Kidney (tissue), 14 donors: ENCODE data around the gene AJAP1. TPM values are rescaled to one million over a fixed set of nuclear protein-coding genes. Genes with fewer than 3 reads are reported as not detected.

Experiments used
- DNase-seq, 5 donors: peaks; one replicate each; pipeline ENCODE4 v3.0.0-alpha.2; 2013 to 2020
- FAIRE-seq: peaks from 2 replicates; lab custom pipeline; 2012; peaks lifted over from hg19 to GRCh38; lab: Jason Lieb, UNC
- H3K27ac ChIP-seq, 2 donors: one replicate each; pipeline ENCODE4 v1.7.0; 2013; ENCODE audit warnings: low read depth in 2 of 2, low read length in 2 of 2, inconsistent platforms in 1 of 2
- H3K27me3 ChIP-seq: one replicate; pipeline ENCODE4 v1.7.1; 2013; ENCODE audit warnings: low read length, inconsistent platforms; ENCODE audit not compliant: control insufficient read depth, insufficient read depth
- H3K36me3 ChIP-seq, 3 donors: one replicate each; pipeline versions ENCODE4 v1.7.0 to v1.7.1; 2013; ENCODE audit warnings: low read length in 3 of 3, control low read depth in 1 of 3, inconsistent platforms in 1 of 3; ENCODE audit not compliant: insufficient read depth in 3 of 3, control insufficient read depth in 2 of 3
- H3K4me1 ChIP-seq, 3 donors: one replicate each; pipeline versions ENCODE4 v1.7.0 to v1.7.1; 2013; ENCODE audit warnings: low read length in 3 of 3, inconsistent platforms in 1 of 3, low read depth in 1 of 3; ENCODE audit not compliant: control insufficient read depth in 2 of 3, insufficient read depth in 2 of 3
- H3K4me3 ChIP-seq, 3 donors: one replicate each; pipeline versions ENCODE4 v1.7.0 to v1.8.1; 2013; ENCODE audit warnings: low read length in 3 of 3, control low read depth in 1 of 3, inconsistent platforms in 1 of 3
- H3K9ac ChIP-seq, 3 donors: one replicate each; pipeline versions ENCODE4 v1.7.0 to v1.7.1; 2013; ENCODE audit warnings: low read length in 3 of 3, control low read depth in 1 of 3, inconsistent platforms in 1 of 3
- H3K9me3 ChIP-seq, 3 donors: one replicate each; pipeline versions ENCODE4 v1.7.0 to v1.7.1; 2013; ENCODE audit warnings: low read length in 3 of 3, control low read depth in 1 of 3, inconsistent platforms in 1 of 3; ENCODE audit not compliant: control insufficient read depth in 2 of 3, insufficient read depth in 1 of 3
- intact Hi-C: fragments of 100-400 bp; cut with DNase I; formaldehyde crosslinking; loops from one replicate; pipeline ENCODE4 v1.11.1; 2022
- polyA plus RNA-seq: library from polyadenylated mRNA; stranded (reverse); fragments of 350-450 nt; fragmentation: Illumina TruSeq; extraction: RNeasy Lipid Tissue Mini Kit (QIAGEN cat#74804); gene quantifications from one replicate; pipeline ENCODE4 v1.2.3, GENCODE V29; 2014; ENCODE audit warnings: low read depth, low replicate concordance; ENCODE audit not compliant: insufficient read depth
- total RNA-seq: library from RNA; stranded (reverse); fragmentation: NEBNext Ultra II Directional; extraction: Animal tissue kit (Norgen Biotek cat#: 25700); gene quantifications from one replicate; pipeline ENCODE4 v1.2.1, GENCODE V29; 2021
- TF ChIP-seq, protein P1 (sequence below): IDR thresholded peaks from 3 replicates; pipeline ENCODE4 v1.5.1; 2012; ENCODE audit warnings: mild to moderate bottlenecking, moderate library complexity, borderline replicate concordance; ENCODE audit not compliant: insufficient read depth; ENCODE audit errors: extremely low read depth
- donor health status: control.
- donor health status: control.
- donor health status: control.
- donor health status: control.
- donor health status: control.
- donor health status: DM: yes; HTN: yes; CAD: no.
- donor health status: Normal renal cell carcinoma (clear cell type).

The AJAP1 gene
- total and polyA plus RNA-seq, 2 donors from 2014 or later, result 2.7 to 5.5 TPM

DNA sequence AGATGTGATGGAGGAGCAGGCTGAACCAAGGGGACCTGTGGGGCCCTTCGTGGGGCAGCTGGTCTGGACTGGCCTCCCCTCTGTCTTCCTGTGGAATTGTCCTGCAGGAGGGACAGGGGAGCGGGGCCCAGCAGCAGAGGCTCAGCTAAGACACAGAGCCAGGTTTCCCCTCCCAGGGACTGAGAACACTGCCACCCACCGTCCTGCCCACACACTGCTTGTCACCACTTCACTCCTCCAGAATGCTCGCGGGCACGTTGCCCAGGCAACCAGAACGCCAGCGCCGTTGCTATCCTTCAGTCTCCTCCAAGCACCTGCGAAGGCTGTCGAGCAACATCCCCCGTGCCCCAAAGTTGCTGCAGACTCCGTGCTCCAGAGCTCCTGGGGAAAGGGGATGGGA, 46.4 kb downstream of the AJAP1 start:
- H3K9me3 ChIP-seq, result no peaks in the 10 kb centered on the region
- DNase-seq, result peak in 4 of 5 donors; percentile 57 to 75 (median 70)
- H3K27ac ChIP-seq, result no peak overlapping the region
- FAIRE-seq, result no peak
- H3K4me3 ChIP-seq, result no peak overlapping the region
- no peaks in the 10 kb centered on the region for H3K4me1 ChIP-seq
- intact Hi-C loops, result no loop called here
- H3K27me3 ChIP-seq, result no peaks in the 10 kb centered on the region
- no peak overlapping the region for H3K9ac ChIP-seq
- TF ChIP-seq, protein P1, sequence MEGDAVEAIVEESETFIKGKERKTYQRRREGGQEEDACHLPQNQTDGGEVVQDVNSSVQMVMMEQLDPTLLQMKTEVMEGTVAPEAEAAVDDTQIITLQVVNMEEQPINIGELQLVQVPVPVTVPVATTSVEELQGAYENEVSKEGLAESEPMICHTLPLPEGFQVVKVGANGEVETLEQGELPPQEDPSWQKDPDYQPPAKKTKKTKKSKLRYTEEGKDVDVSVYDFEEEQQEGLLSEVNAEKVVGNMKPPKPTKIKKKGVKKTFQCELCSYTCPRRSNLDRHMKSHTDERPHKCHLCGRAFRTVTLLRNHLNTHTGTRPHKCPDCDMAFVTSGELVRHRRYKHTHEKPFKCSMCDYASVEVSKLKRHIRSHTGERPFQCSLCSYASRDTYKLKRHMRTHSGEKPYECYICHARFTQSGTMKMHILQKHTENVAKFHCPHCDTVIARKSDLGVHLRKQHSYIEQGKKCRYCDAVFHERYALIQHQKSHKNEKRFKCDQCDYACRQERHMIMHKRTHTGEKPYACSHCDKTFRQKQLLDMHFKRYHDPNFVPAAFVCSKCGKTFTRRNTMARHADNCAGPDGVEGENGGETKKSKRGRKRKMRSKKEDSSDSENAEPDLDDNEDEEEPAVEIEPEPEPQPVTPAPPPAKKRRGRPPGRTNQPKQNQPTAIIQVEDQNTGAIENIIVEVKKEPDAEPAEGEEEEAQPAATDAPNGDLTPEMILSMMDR, result no peak
- no peaks in the 10 kb centered on the region for H3K36me3 ChIP-seq

DNA sequence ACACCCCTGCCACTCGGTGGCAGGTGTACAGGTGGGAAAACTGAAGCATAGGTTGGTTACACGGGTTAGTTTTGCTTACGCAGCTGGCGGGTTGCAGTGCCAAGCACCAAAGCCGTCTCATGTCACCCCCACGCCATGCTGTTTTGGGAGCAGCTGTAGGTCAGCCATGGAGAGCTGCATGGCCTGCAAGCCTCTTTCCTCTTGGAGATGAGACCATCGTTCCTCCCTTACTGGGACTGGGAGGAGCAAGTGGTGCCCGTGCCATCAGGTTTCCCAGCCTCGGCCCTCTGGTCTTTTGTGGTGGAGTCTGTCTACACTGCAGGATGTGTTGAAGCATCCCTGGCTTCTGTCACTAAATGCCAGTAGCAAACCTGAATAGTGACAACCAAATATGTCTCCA, 46.9 kb downstream of the AJAP1 start:
- Histone ChIP-seq H3K9ac (no peak overlapping the region), H3K4me3 (no peak overlapping the region), H3K9me3 (no peaks in the 10 kb centered on the region), H3K27me3 (no peaks in the 10 kb centered on the region), H3K36me3 (no peaks in the 10 kb centered on the region), H3K27ac (no peak overlapping the region), H3K4me1 (no peaks in the 10 kb centered on the region)
- intact Hi-C loops, result no loop called here
- FAIRE-seq (no peak), DNase-seq (no peak)
- TF ChIP-seq, protein P1, result no peak

DNA sequence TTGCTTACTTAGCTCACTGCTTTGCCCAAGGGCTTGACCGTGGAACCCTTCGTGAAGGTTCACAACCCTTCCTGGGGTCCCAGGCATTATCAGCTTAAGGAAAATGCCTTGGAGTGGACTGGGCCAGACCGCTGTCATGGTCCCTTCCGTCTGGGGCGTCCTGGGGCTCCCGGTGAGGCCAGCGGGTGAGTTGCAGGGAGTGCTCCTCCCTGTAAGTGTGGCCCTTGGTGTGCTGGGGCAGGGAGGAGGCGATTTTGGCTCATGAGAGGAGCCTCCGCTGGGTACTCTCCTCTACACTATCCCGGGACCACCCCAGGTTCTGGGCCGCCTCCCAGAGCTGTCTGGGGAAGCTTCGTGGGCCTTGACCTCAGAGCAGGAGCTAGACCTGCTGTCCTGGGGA, 48.1 kb downstream of the AJAP1 start:
- H3K27me3 ChIP-seq, result no peaks in the 10 kb centered on the region
- H3K4me1 ChIP-seq, result no peaks in the 10 kb centered on the region
- no peaks in the 10 kb centered on the region for H3K36me3 ChIP-seq
- H3K9ac ChIP-seq, result no peak overlapping the region
- intact Hi-C loops, result no loop called here
- TF ChIP-seq, protein P1, result no peak
- no peak overlapping the region for H3K4me3 ChIP-seq
- DNase-seq, result no peak
- H3K27ac ChIP-seq, result no peak overlapping the region
- no peak for FAIRE-seq
- no peaks in the 10 kb centered on the region for H3K9me3 ChIP-seq

DNA sequence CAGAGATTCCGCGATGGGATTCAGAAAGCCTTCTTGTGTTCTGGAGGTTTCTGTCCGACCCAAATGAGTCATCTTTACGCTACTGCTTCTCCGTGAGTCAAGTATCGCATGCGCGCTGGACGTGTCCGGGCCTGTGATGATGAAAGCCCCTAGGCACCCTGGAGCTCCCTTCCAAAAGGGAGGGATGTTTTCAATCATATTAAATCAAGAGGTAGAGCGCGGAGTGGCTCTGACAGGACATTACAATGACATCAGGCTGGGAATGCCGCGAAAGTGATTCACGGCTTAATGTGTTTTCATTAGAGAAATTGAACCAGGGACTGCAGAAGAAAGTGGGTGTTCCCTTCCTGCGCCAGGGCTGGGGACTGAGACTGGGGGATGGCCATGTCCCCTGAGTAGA, 48.5 kb downstream of the AJAP1 start:
- no peak overlapping the region for H3K4me3 ChIP-seq
- H3K9ac ChIP-seq, result no peak overlapping the region
- intact Hi-C loops, result no loop called here
- FAIRE-seq (no peak), DNase-seq (peak in 4 of 5 donors; percentile 72 to 81 (median 80))
- H3K27ac ChIP-seq, result no peak overlapping the region
- no peaks in the 10 kb centered on the region for H3K4me1 ChIP-seq
- H3K27me3 ChIP-seq, result no peaks in the 10 kb centered on the region
- H3K36me3 ChIP-seq, result no peaks in the 10 kb centered on the region
- H3K9me3 ChIP-seq, result no peaks in the 10 kb centered on the region
- TF ChIP-seq, protein P1, result no peak
